GM19324 (cell line): Measurements from ENCODE around the gene KLHDC7B.

ENCODE experiments used
- ATAC-seq: cut with Tn5 transposase; IDR thresholded peaks from one replicate; pipeline ENCODE4 v1.9.1; 2021; ENCODE audit warnings: mild to moderate bottlenecking, moderate library complexity; ENCODE audit not compliant: unreplicated experiment, low FRiP score

Gene KLHDC7B

GRCh38 chr22:50583294-50583861, 37.7 kb downstream of the KLHDC7B start:
- peak; percentile 31 for ATAC-seq

GRCh38 chr22:50584106-50585096, 38.7 kb downstream of the KLHDC7B start:
- ATAC-seq = no peak

GRCh38 chr22:50585238-50585637, 39.5 kb downstream of the KLHDC7B start:
- no peak for ATAC-seq

- no peak for ATAC-seq
Measured at GRCh38 chr22:50585781-50586180, 40.1 kb downstream of the KLHDC7B start.

GRCh38 chr22:50586416-50586815, 40.7 kb downstream of the KLHDC7B start:
- ATAC-seq = no peak

GRCh38 chr22:50587407-50587806, 41.7 kb downstream of the KLHDC7B start:
- no peak for ATAC-seq

- no peak for ATAC-seq
Measured at GRCh38 chr22:50595189-50595588, 49.5 kb downstream of the KLHDC7B start.

- ATAC-seq = no peak
Measured at GRCh38 chr22:50597097-50597496, 51.4 kb downstream of the KLHDC7B start.

GRCh38 chr22:50599816-50600455, 54.2 kb downstream of the KLHDC7B start:
- ATAC-seq = no peak

- ATAC-seq = no peak
Measured at GRCh38 chr22:50600538-50600937, 54.8 kb downstream of the KLHDC7B start, which contains the start of gene MAPK8IP2. MAPK8IP2 (plus strand) TSS chr22:50600793; CDS start chr22:50600819, 26 bp downstream.
